ENCODE measurements around the gene TRIM67.
A peak's percentile ranks its signal among the peaks of the same experiment; 100 is the strongest.
"Not testable (repeated sequence)": the region's sequence is repeated elsewhere in the genome, so short reads cannot be mapped to it uniquely, and the experiment has no call there.

TRIM67 gene

DNA sequence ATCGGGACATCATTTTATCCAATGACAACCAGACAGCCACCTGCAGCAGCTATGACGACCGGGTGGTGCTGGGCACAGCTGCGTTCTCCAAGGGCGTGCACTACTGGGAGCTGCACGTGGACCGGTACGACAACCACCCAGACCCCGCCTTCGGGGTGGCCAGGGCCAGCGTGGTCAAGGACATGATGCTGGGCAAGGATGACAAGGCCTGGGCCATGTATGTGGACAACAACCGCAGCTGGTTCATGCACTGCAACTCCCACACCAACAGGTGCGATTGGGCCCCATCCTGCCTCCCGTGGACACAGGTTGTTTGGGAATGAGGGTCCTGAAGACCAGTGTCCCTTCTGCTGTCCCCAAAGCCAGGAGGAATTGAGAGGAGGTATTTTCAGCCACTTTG lies 47.1 kb downstream of the TRIM67 start:
- DNase-seq = no peak

DNA sequence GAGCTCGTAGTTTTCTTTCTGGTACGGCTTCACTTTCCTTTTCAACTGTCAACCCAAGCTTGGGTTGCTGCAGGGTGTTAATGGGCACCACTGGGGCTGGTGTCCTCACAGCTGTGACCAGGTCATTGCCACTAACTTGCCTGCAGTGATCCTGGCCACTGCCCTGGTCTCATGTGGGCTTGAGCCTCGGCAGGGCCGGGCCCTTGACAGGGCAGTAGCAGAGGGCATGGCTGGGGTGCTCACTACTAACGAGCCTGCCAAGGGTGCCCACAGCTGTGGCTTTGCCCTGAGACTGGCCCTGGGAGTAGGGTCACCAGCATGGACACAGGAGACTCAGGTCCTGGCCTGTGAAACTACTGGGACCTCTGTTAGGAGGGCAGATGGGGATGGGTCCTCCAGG lies 47.7 kb downstream of the TRIM67 start:
- DNase-seq = no peak

DNA sequence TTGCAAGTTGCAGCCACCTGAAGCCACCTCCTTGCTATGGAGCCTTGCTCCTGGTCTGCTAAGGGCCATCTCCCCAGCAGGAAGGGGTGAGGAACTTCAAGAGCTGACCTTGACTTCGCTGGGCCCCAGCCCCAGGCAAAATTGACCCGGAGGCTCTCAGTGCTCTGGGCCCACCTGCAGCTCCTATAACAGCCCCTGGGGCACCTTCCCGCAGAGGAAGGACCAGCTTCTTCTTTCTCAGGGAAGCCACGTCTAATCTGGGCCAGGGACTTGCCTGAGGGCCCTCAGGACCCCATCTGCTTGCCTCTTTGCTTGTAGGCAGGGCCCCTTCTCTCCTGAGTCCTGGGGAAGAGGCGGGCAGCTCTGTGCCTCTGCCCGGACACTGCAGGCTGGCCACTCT lies 48.3 kb downstream of the TRIM67 start:
- no peak for DNase-seq

DNA sequence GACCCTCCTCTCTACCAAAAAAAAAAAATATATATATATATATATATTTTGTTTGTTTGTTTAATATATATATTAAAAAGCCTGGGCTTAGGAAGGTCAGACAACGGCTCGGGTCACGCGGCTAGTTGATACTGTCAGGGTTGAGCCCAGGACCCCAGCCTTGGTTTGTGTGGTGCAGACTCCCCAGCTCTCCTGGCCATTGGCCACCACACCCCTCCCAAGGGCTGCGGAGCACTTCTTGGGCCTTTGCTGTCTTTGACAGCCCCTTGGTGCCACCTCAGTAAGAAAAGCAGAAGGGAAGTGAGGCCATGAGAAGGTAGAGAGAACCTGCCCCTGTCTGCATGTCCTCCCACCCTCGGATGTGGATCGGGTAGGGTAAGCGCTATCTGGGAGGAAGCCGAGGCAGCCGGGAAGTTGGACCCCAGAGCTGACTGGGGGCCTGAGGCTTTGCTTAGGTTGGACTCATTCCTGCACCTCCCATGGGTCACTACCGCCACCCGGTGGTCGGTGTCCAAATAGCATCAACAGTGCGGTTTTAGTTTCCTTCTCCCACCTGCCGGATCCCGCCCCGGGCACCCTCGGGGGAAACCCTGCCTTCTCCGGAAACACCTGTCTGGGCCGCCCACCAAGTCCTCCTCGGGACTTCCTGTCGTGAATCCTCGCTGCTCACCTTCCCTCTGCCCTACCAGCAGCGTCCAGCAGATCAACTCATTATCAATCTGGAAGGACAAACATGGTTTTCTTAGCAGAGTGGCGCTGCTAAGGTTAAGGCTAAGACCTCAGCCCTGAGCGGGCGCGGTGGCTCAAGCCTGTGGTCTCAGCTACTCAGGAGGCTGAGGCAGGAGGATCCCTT lies 49.4 kb downstream of the TRIM67 start:
- peak; percentile 59 for DNase-seq

DNA sequence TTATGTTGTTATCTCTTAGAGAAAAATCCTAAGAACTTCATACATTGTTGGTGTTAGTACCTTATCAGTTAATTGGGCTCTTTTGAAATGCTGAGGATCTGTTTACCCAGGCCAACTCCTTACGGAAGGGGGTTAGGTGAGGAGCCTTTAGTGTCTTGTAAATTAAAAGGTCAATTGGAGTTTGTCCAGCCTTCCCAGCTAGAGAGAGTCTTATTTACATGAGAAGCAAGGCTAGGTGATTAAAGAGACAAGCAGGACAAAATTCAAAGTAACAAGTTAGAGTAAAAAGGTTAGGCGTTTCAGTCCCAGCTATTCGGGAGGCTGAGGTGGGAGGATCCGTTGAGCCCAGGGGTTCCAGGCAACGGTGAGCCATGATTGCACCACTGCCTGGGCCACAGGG lies 50.4 kb downstream of the TRIM67 start:
- not testable (repeated sequence) for DNase-seq

DNA sequence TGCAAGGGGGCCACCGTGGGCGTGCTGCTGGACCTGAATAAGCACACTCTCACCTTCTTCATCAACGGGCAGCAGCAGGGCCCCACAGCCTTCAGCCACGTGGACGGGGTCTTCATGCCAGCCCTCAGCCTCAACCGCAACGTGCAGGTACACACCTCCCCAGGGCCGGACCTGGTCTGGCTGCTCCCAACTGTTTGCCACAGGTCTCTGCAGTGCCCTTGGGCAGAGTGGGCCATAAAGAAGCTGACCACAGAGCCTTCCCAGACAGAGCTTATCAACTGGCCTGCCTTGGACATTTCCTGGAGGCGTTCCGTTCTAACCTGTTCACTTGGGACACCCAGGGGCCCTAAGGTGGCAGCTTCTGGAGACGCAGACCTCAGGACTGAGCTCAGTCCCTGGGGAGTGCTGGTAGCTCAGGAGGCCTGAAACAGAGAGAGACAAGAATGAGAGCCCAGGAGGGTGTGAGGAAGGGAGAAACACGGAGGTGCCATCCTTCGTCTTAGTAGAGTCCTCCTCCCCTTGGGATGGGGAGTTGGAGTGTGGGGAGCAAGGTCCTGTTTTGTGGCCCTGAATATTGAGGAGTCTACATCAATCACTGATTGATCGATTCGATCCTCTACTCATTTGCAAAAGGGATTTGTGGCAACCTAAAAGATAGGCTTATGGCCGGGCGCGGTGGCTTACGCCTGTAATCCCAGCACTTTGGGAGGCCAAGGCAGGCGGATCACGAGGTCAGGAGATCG lies 52.1 kb downstream of the TRIM67 start:
- DNase-seq = no peak

DNA sequence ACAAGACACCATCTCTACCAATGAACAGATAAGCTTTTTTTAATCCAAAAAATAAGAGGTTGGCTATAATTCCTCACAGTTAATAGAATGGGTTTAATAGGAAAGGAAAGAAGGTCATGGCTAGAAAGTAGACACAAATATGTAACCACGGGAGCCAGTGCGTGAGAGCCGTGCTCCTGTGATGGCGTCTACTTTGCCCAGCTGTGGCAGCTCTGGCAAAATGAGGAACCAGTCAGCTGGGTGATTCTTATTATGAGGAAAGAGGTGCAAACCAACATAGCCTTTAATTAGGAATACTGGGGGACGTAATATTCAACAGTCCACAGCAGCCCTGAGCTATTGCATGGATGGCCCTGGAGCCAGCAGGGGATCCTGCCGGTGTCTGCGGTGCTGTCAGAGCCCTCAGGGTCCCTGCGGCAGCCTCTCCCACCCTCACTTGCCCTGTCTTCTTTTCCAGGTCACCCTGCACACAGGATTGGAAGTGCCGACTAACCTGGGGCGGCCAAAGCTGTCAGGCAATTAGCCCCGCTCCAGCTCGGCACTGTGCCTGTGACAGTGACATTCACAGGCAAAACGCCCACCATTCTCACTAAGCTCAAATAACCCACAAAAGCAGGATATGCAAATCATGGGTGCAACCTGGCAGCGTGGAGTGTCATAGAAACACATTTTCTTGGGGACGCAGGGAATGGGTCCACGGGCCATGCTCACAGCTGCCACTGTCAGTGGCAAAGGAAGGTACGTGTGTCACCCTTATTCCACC lies 53.2 kb downstream of the TRIM67 start:
- DNase-seq = no peak

DNA sequence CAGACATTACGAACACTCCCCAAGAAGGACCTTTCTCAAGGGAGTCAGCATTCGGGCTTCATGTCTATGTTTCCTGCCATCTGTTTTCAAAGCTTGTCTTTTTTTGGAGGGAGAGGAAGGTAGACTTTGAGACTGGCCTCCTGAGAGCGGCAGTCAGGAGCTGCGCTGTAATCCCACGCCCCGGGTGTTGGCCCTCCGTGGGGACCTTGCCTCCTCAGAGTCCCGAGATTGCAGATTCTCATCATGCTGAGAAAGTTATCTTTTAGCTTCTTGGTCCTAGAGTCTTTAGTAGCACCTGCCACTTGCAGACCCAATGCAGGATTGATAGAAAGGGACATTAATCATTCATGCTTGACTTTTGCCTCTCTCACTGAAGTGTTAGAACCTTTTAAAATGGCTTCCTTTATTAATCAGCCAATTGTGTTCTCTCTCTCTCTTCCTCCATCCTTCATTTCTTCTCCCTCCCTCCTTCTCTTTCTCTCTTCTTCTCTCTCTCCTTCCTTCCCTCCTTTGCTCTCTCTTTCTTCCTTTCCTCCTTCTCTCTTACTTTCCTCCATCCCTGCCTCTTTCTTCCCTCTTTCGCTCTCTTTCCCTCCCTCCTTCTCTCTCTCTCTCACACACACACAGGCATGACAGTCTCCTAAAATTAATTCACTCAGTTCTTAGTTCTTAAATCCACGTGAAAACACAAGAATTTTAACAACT lies 54.0 kb downstream of the TRIM67 start:
- DNase-seq = no peak

DNA sequence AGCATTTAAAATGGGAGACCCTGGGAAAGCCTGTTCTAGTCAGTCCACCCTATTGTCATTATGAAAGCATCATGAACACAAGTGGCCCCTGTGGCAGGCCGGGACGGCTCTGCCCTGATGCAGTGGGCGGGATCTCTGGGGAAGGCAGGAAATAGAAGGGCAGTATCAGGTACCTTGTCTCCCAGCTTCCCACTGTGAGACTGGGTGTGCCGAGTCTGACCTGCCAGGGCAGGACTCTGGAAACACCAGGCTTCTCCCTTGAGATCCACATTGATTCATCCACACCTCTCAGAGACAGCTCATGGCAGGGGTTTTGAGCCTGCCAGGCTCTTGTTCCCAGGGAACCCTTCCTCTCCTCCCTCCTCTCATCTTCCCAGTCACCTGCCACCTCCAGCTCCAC lies 54.6 kb downstream of the TRIM67 start:
- no peak for DNase-seq

DNA sequence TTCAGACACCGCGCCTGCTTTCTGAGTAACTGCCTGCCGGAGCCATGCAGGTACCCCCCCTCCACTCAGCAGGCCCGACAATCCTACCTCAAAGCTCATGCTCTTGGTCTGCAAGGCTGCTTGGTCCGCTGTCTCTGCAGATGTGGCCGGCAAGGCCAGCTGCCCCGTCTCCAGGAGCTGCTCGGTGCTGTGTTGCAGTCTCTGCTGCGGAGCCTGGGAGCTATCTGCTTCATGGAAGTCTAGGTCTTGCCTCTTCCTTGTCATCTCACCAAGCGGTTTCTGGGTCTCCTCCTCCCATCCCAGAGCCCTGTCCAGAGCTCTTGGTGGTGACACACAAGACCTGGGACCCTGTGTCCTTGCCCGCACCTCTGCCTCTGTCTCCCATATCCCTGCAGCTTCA lies 55.2 kb downstream of the TRIM67 start:
- DNase-seq = no peak

DNA sequence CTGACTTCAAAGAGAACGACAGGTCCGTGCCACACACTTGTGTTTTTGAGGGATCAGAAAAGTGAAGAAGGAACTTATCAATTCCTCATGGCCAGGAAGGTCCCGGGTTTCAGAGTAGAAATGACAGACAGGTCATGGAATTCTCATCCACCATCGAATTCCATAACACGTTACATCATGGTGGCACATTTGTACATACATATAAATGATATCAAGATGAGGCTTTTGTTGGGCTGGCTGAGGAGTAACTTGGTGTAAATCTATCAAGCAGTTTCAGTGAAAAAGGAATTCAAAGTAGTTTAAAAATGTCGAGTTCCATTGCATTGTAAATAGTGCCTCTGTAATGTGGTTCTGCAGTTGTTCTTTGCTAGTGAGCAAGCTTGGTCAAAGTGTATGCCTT lies 56.2 kb downstream of the TRIM67 start:
- DNase-seq = no peak

DNA sequence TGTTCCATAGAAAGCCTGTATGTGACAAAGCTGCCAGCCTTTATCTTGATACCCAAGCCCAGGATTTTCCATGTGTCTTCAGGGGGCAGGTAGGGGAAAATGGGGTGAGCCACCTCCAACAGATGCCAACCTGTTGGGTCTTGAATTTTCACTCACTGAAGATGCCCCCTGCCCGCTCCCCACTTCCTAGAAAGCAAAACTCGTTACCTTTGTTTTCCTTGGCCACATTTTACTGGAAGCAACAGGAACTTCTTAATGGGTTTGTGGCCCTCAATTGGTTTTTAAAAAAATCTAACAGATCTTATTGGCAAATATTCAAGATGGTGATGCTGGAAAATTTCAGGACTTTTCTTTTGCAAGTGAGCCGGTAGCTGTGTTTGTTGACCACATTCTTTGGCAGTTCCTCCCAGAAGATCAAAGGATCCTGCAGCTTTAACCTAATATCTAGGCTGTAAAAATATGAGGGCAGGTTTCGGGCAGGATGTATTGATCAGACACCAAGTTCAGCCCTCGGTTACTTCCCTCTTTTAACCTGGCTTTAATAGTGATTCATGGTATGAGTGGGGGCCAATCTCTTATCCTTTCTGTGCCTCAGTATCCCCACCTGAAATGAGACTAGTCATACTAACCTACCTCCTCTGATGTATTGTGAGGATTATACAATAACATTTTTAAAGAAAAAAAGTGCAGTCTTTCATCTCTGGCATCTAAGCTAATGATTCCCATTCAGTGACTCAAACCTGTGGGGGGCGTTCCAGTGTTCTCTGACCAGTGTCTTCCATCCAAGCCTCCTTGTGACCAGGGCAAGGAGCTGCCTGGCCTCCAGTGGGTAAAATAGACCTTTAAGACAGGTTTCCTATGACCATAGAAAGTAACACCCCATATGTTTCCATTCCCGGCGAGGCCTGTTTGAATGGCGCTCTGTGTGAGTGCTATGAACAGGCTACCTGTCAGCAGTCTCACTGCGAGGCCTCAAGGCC lies 57.9 kb downstream of the TRIM67 start:
- no peak for DNase-seq

DNA sequence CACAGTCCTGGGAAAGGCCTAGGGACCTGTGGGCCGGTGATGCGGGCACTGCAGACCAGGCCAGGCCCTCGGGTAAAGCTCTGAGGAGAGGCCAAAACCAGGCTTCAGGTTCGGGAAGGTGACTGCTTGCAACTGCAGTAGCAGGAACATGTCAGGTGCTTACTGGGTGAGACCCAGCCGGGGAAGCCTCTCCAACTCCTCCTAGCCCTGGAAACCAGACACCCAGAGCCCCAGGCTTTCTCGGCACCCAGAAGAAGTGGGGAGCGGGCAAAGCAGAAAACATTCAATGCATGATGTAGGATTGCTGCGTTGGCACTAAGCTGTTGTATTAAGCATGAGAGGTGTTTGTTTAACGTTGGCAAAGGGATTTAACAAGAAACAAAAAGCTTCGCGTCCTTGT lies 58.9 kb downstream of the TRIM67 start:
- DNase-seq = no peak

DNA sequence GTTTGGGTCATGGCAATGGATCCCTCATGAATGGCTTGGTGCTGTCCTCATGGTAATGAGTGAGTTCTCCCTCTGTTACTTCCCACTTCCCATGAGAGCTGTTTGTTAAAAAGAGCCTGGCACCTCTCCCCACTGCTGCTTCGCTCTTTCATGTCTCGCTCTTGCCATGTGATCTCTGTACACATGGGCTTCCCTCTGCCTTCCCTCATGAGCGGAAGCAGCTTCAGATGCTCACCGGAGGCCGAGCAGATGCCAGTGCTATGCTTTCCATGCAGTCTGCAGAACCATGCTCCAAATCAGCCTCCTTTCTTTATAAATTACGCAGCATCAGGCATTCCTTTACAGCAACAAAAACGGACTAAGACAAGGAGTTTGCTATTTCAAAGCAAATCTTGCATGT lies 64.3 kb downstream of the TRIM67 start:
- no peak for DNase-seq

DNA sequence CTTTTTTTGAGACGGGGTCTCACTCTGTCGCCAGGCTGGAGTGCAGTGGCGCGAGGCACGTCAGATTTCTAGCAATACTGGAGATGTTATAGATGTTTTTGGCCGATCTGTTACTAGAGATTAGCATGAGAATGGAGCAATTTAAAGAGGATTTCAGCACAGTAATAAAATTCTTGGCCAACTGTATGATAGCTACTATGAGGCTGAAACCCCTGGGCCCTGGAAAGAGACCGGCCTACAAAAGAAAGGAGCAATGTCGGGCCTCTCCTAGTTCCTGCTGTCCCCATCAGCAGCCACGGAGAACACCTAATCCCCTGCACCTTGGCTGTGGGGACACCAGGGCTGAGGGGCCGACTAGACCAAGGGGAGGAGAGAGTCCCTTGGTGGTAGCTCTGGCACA lies 69.7 kb downstream of the TRIM67 start:
- no peak for DNase-seq

DNA sequence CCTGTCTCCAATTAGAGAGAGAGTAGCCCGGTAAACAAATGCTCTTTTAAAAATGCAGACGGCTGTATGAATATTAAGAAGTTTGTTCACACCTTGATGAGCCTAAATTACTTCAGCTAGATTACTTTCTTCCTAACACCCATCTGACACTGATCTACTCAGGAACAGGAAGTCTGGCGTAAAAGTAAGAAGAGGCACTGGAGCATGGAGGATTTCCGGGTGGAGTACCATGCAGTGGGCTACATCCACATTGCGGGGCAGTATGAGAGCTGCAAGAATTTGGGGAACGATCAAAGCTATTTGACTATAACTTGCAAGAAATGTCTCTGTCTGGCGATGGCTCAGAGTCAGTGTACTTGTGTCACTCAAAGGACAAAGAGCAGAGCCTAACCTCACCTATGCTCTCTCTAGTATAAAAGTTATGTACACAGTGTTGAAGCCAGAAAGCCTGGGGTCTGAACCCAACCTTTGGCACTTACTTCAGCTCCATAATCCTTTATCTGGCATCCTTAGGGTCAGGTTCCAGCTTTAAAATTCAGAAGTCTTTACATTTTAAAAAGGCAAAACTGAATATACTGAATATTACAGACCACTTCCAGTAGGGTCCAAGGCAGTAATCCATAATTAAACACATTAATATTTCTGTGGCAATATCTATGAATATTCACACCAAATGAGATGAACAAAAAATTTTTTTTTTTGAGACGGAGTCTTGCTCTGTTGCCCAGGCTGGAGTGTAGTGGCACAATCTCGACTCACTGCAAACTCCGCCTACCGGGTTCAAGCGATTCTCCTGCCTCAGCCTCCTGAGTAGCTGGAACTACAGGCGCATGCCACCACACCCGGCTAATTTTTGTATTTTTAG lies 71.2 kb downstream of the TRIM67 start:
- DNase-seq = no peak

DNA sequence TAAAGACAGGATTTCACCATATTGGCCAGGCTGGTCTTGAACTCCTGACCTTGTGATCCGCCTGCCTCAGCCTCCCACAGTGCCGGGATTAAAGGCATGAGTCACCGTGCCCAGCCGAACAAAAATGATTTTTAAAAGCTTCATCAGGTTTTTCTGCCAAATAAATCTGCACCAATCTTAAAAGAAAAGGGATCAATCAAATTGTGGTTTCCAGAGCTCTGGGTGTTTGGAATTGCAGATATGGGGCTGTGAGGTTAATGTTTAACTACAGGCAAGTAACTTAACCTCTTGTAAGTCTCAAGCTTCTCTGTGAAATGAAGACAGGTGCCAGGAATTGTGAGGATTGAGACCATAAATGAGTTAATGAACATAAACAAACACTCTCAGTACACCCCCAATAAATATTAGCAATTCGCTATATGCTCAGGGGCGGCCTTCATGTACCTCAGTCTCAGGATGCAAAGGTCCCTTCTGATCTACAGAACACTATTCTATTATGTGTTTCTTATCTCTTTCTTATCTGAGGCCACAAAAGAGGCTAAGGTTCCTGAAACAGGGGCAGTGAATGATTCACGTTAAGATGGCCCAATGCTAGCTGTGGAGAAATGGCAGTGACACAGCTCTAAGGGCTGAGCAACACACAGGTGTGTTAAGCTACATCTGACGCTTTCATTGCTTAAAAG lies 72.0 kb downstream of the TRIM67 start:
- no peak for DNase-seq

DNA sequence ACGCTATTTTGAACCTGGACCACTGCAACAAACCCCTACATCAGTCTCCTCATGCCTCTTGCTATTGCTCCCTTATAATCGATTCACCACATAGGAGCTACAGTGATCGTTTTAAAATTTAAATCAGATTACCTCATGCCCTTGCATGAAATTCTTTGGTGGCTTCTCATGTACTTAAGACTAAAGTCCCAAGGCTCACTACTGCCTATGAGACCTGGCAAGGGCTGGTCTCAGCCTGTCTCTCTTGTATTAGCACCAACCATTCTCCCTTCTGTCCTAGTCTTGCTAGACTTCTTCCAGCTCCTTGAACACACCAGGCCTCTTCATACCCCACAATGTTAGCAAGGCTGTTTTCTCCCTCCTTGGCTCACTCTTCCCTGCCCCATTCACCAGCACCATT lies 72.6 kb downstream of the TRIM67 start:
- DNase-seq = no peak

DNA sequence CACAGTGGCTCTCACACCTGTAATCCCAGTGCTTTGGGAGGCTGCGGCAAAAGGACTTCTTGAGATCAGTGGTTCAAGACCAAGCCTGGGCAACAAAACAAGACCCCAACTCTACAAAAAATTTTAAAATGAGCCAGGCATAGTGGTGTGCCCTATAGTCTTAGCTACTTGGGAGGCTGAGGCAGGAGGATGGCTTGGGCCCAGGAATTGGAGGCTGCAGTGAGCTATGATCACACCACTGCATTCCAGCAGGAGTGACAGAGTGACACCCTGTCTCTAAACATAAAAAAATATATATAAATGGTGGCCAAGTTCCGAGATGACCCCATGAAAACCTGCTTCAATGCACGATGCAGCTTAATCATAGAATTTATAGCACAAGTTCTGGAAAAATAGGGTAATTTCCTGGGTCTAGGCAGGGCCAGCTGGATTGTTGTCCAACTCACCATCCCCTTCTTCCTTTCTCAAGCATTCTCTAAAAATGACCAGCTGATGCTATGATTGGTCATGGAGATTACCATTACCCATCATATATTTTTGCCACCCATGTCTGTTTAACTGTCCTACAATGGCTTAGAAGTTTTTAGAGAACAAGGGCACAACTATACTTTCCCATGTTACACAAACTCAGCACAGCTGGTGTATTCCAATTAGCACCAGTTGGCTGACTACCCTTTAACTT lies 73.8 kb downstream of the TRIM67 start:
- DNase-seq = no peak
